HepG2 (cell line): ENCODE results near the gene ENC1. TPM values are rescaled to one million over a fixed set of nuclear protein-coding genes. Genes with fewer than 3 reads are reported as not detected.

Experiments
- AKAP8 ChIP-seq: sonication (generic); formaldehyde crosslinking; IDR thresholded peaks from 2 replicates; pipeline ENCODE4 v1.5.1; 2020; ENCODE audit warnings: mild to moderate bottlenecking, missing genetic modification reagents
- ARNT ChIP-seq: fragments of 450-650 bp; IDR thresholded peaks from 2 replicates; pipeline ENCODE4 v1.6.1; 2017
- ASH2L ChIP-seq: fragments of 300-600, 200-600 bp; sonication (generic); IDR thresholded peaks from 2 replicates; pipeline ENCODE4 v1.7.0; 2017; ENCODE audit warnings: low read depth, mild to moderate bottlenecking, moderate library complexity, mixed read lengths, low read length; ENCODE audit not compliant: insufficient read length
- CBX5 ChIP-seq: sonication (generic); formaldehyde crosslinking; IDR thresholded peaks from 2 replicates; pipeline ENCODE4 v1.4.0; 2020; ENCODE audit warnings: missing genetic modification reagents, borderline replicate concordance
- E2F1 ChIP-seq: sonication (generic); formaldehyde crosslinking; IDR thresholded peaks from 2 replicates; pipeline ENCODE4 v1.5.0; 2020; ENCODE audit warnings: missing genetic modification reagents
- ELK4 ChIP-seq: sonication (generic); formaldehyde crosslinking; IDR thresholded peaks from 2 replicates; pipeline ENCODE4 v1.9.0; 2021; ENCODE audit warnings: missing genetic modification reagents, borderline replicate concordance
- KAT2B ChIP-seq: fragments of 150-350 bp; IDR thresholded peaks from 2 replicates; pipeline ENCODE4 v1.6.1; 2014; ENCODE audit warnings: low read depth, low read length, borderline replicate concordance
- MAX ChIP-seq: IDR thresholded peaks from 2 replicates; pipeline ENCODE4 v1.6.1; 2012; ENCODE audit warnings: inconsistent platforms
- MED13 ChIP-seq: sonication (generic); formaldehyde crosslinking; IDR thresholded peaks from 2 replicates; pipeline ENCODE4 v1.5.0; 2020; ENCODE audit warnings: missing genetic modification reagents
- NFIB ChIP-seq: sonication (generic); formaldehyde crosslinking; IDR thresholded peaks from 2 replicates; pipeline ENCODE4 v1.9.0; 2021; ENCODE audit warnings: missing genetic modification reagents, mild to moderate bottlenecking, borderline replicate concordance
- NFYC ChIP-seq: IDR thresholded peaks from 2 replicates; pipeline ENCODE4 v1.6.1; 2016; ENCODE audit warnings: missing genetic modification reagents, missing compliant biosample characterization
- NR1H2 ChIP-seq: sonication (generic); formaldehyde crosslinking; IDR thresholded peaks from 2 replicates; pipeline ENCODE4 v1.8.1; 2022; ENCODE audit warnings: low read depth, missing genetic modification reagents, borderline replicate concordance
- POLR2A ChIP-seq, 2 experiments: IDR thresholded peaks; 2 replicates each; pipeline ENCODE4 v1.6.1; 2011; ENCODE audit warnings: low read depth in 2 of 2, low read length in 2 of 2, mild to moderate bottlenecking in 1 of 2, moderate library complexity in 1 of 2; ENCODE audit not compliant: insufficient read depth in 1 of 2
- ZBTB34 ChIP-seq: sonication (generic); formaldehyde crosslinking; IDR thresholded peaks from 2 replicates; pipeline ENCODE4 v1.8.0; 2022; ENCODE audit warnings: mild to moderate bottlenecking, missing genetic modification reagents
- ZBTB37 ChIP-seq: sonication (generic); formaldehyde crosslinking; IDR thresholded peaks from 2 replicates; pipeline ENCODE4 v1.4.0; 2020; ENCODE audit warnings: mild to moderate bottlenecking, missing genetic modification reagents
- ZEB1 ChIP-seq: IDR thresholded peaks from 2 replicates; pipeline ENCODE4 v1.6.1; 2012; ENCODE audit warnings: mild to moderate bottlenecking, low read depth, inconsistent platforms; ENCODE audit not compliant: insufficient replicate concordance
- ZMAT5 ChIP-seq: sonication (generic); formaldehyde crosslinking; IDR thresholded peaks from 2 replicates; pipeline ENCODE4 v1.5.0; 2020; ENCODE audit warnings: mild to moderate bottlenecking, low read depth, missing genetic modification reagents, borderline replicate concordance
- ZNF160 ChIP-seq: sonication (generic); formaldehyde crosslinking; IDR thresholded peaks from 2 replicates; pipeline ENCODE4 v1.8.0; 2022; ENCODE audit warnings: mild to moderate bottlenecking, inconsistent platforms, missing genetic modification reagents
- ZNF362 ChIP-seq: sonication (generic); formaldehyde crosslinking; IDR thresholded peaks from 2 replicates; pipeline ENCODE4 v1.4.0; 2020; ENCODE audit warnings: missing genetic modification reagents, mild to moderate bottlenecking, borderline replicate concordance
- polyA plus RNA-seq, 8 experiments: library from polyadenylated mRNA; depleted of rRNA in 3 of 8; stranded (reverse) in 7 of 8; unstranded in 1 of 8; fragments of >200 nt; fragmentation: Illumina TruSeq in 4 of 8; extraction: Trizol in 4 of 8; gene quantifications; 2 replicates each; pipeline versions ENCODE4 v1.2.1 to v1.2.3, GENCODE V29; 2011 to 2016; ENCODE audit warnings: low read depth in 4 of 8, missing spikeins in 1 of 8, mixed read lengths in 1 of 8; ENCODE audit not compliant: insufficient read depth in 1 of 8
- total RNA-seq, 5 experiments: library from RNA; depleted of rRNA; stranded (reverse); fragments of >200 nt; fragmentation: Illumina TruSeq; extraction: Trizol; gene quantifications; 2 replicates each; pipeline ENCODE4 v1.2.3, GENCODE V29; 2016; ENCODE audit warnings: low read depth in 1 of 5

Gene ENC1
- total and polyA plus RNA-seq, 2 of the 13 experiments (the other 11 are each of a cell fraction or from before 2014, with no cell fraction given): 63.8 to 64.4 TPM

GRCh38 chr5:74640954-74641734 is 616 bp upstream of the ENC1 start (continued):
- TF ChIP-seq ZBTB37 (CRISPR knock-in tag) (0 out of 2 replicates have a peak, but pooled peaks have one; percentile 13), MAX (peak; percentile 93), ZNF362 (no peak; the same call in none of the 2 replicates), POLR2A (IDR thresholded peaks at IDR 0.05; ENCODE audit: insufficient read depth in 1 of 2, low read depth in 2 of 2, low read length in 2 of 2) (no peak; a peak in 1 of 4 replicates), NFIB (CRISPR knock-in tag) (0 out of 2 replicates have a peak, but pooled peaks have one; percentile 25), ARNT (no peak), E2F1 (no peak), CBX5 (no peak), ZMAT5 (CRISPR knock-in tag) (no peak), KAT2B (no peak), AKAP8 (CRISPR knock-in tag) (0 out of 2 replicates have a peak, but pooled peaks have one; percentile 48), NR1H2 (CRISPR knock-in tag) (no peak), MED13 (CRISPR knock-in tag) (0 out of 2 replicates have a peak, but pooled peaks have one; percentile 46), NFYC (peak; percentile 83), ZNF160 (CRISPR knock-in tag) (no peak), ZEB1 (no peak), ASH2L (no peak), ZBTB34 (no peak), ELK4 (CRISPR knock-in tag) (no peak)
